Ishikawa (cell line): ENCODE data around the gene HS3ST4.

Experiments used
- CEBPB ChIP-seq: IDR thresholded peaks from 2 replicates; pipeline ENCODE4 v1.6.1; 2012
- EP300 ChIP-seq: IDR thresholded peaks from 2 replicates; pipeline ENCODE4 v1.6.1; 2012; ENCODE audit warnings: borderline replicate concordance
- MAX ChIP-seq: IDR thresholded peaks from 2 replicates; pipeline ENCODE4 v1.6.1; 2012
- NFIC ChIP-seq: IDR thresholded peaks from 2 replicates; pipeline ENCODE4 v1.6.1; 2012
- TAF1 ChIP-seq: IDR thresholded peaks from 2 replicates; pipeline ENCODE4 v1.6.1; 2012; ENCODE audit warnings: low read depth, mild to moderate bottlenecking
- TEAD4 ChIP-seq: IDR thresholded peaks from 2 replicates; pipeline ENCODE4 v1.6.1; 2012
- USF1 ChIP-seq: IDR thresholded peaks from 2 replicates; pipeline ENCODE4 v1.6.1; 2012
- YY1 ChIP-seq: IDR thresholded peaks from 2 replicates; pipeline ENCODE4 v1.6.1; 2012; ENCODE audit warnings: low read depth
- TF ChIP-seq, protein P1 (sequence below): IDR thresholded peaks from 2 replicates; pipeline ENCODE4 v1.6.1; 2012; ENCODE audit warnings: low read depth, mild to moderate bottlenecking

GRCh38 chr16:25721439-25721838 lies 29.7 kb downstream of the HS3ST4 start:
- TF ChIP-seq EP300, result no peak
- no peak for TF ChIP-seq TEAD4
- TF ChIP-seq YY1, result no peak
- TF ChIP-seq NFIC, result no peak
- TF ChIP-seq, protein P1, sequence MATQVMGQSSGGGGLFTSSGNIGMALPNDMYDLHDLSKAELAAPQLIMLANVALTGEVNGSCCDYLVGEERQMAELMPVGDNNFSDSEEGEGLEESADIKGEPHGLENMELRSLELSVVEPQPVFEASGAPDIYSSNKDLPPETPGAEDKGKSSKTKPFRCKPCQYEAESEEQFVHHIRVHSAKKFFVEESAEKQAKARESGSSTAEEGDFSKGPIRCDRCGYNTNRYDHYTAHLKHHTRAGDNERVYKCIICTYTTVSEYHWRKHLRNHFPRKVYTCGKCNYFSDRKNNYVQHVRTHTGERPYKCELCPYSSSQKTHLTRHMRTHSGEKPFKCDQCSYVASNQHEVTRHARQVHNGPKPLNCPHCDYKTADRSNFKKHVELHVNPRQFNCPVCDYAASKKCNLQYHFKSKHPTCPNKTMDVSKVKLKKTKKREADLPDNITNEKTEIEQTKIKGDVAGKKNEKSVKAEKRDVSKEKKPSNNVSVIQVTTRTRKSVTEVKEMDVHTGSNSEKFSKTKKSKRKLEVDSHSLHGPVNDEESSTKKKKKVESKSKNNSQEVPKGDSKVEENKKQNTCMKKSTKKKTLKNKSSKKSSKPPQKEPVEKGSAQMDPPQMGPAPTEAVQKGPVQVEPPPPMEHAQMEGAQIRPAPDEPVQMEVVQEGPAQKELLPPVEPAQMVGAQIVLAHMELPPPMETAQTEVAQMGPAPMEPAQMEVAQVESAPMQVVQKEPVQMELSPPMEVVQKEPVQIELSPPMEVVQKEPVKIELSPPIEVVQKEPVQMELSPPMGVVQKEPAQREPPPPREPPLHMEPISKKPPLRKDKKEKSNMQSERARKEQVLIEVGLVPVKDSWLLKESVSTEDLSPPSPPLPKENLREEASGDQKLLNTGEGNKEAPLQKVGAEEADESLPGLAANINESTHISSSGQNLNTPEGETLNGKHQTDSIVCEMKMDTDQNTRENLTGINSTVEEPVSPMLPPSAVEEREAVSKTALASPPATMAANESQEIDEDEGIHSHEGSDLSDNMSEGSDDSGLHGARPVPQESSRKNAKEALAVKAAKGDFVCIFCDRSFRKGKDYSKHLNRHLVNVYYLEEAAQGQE, result no peak
- no peak for TF ChIP-seq MAX
- TF ChIP-seq USF1, result no peak
- TF ChIP-seq TAF1, result no peak
- no peak for TF ChIP-seq CEBPB
